T-cell (primary cell): Measurements from ENCODE around the gene NRF1. TPM values are rescaled to one million over a fixed set of nuclear protein-coding genes. Genes with fewer than 3 reads are reported as not detected.

ENCODE experiments used
- ATAC-seq, 4 experiments: fragments of 200-7000 bp in 3 of 4; fragments of 150-1000 bp in 1 of 4; cut with Tn5 transposase; replicated peaks in 1 of 4; 1 replicate in 3 of 4; 2 replicates in 1 of 4; pipeline ENCODE4 v1.10.0; 2021; ENCODE audit warnings: moderate library complexity in 3 of 4, mild to moderate bottlenecking in 2 of 4, moderate number of reproducible peaks in 1 of 4
- CTCF ChIA-PET, 2 donors: fragments of 300-600 bp; sonication (Branson Sonifier 250); formaldehyde crosslinking; loops; one replicate each; lab custom pipeline; 2022; ENCODE audit warnings: antibody characterized with exemption in 2 of 2; lab: Charles Lee
- POLR2A ChIA-PET, 2 donors: fragments of 300-600 bp; sonication (Branson Sonifier 250); formaldehyde crosslinking; loops; one replicate each; lab custom pipeline; 2022; ENCODE audit warnings: antibody characterized with exemption in 2 of 2; lab: Charles Lee
- DNase-seq, 35 experiments: peaks; one replicate each; pipeline versions ENCODE4 v3.0.0 to v3.0.0-alpha.2; 2013 to 2023
- H3K27ac ChIP-seq: one replicate; pipeline ENCODE4 v1.5.1; 2013; ENCODE audit warnings: low read length
- H3K27me3 ChIP-seq, 2 experiments: replicated peaks in 1 of 2; 1 replicate in 1 of 2; 2 replicates in 1 of 2; pipeline versions ENCODE4 v1.6.1 to v1.7.0; 2013; ENCODE audit warnings: low read length in 1 of 2, mixed read lengths in 1 of 2; ENCODE audit not compliant: control insufficient read depth in 2 of 2, insufficient read depth in 2 of 2; ENCODE audit errors: extremely low read depth in 1 of 2
- H3K36me3 ChIP-seq, 2 donors: 1 replicate in 1 of 2; 2 replicates in 1 of 2; pipeline versions ENCODE4 v1.6.1 to v1.7.0; 2013; ENCODE audit warnings: low read length in 1 of 2; ENCODE audit not compliant: control insufficient read depth in 2 of 2, insufficient read depth in 1 of 2; ENCODE audit errors: extremely low read depth in 1 of 2
- H3K4me1 ChIP-seq, 2 experiments: 1 replicate in 1 of 2; 2 replicates in 1 of 2; pipeline versions ENCODE4 v1.6.1 to v1.7.0; 2013; ENCODE audit warnings: low read length in 2 of 2, mixed read lengths in 1 of 2; ENCODE audit not compliant: insufficient read depth in 2 of 2, control insufficient read depth in 1 of 2; ENCODE audit errors: extremely low read depth in 1 of 2
- H3K4me3 ChIP-seq, 2 donors: 1 replicate in 1 of 2; 2 replicates in 1 of 2; pipeline versions ENCODE4 v1.5.1 to v1.7.0; 2013; ENCODE audit warnings: mild to moderate bottlenecking in 2 of 2, low read length in 1 of 2, moderate library complexity in 1 of 2; ENCODE audit not compliant: control insufficient read depth in 1 of 2; ENCODE audit errors: extremely low read depth in 1 of 2
- H3K9me3 ChIP-seq: 2 replicates; pipeline ENCODE4 v1.7.0; 2013
- H3K27ac Mint-ChIP-seq, 2 donors: one replicate each; pipeline ENCODE4 v1.8.0; 2020 to 2021; ENCODE audit warnings: mild to moderate bottlenecking in 2 of 2, mixed read lengths in 2 of 2
- H3K27me3 Mint-ChIP-seq, 2 donors: one replicate each; pipeline ENCODE4 v1.8.0; 2021 to 2022; ENCODE audit warnings: mixed read lengths in 2 of 2
- H3K36me3 Mint-ChIP-seq: one replicate; pipeline ENCODE4 v1.8.0; 2021; ENCODE audit warnings: mixed read lengths
- H3K4me1 Mint-ChIP-seq, 3 donors: one replicate each; pipeline ENCODE4 v1.8.0; 2020 to 2022; ENCODE audit warnings: mixed read lengths in 3 of 3, mild to moderate bottlenecking in 1 of 3
- H3K4me3 Mint-ChIP-seq, 3 donors: one replicate each; pipeline ENCODE4 v1.8.0; 2020 to 2022; ENCODE audit warnings: mild to moderate bottlenecking in 3 of 3, mixed read lengths in 3 of 3, moderate library complexity in 3 of 3
- H3K9me3 Mint-ChIP-seq, 3 donors: one replicate each; pipeline ENCODE4 v1.8.0; 2020 to 2022; ENCODE audit warnings: mixed read lengths in 3 of 3
- WGBS: methylation state at CpG from one replicate; pipeline ENCODE4 v1.1.5; 2013; ENCODE audit warnings: missing lambda C conversion rate; ENCODE audit not compliant: insufficient coverage; 5-methylcytosine and 5-hydroxymethylcytosine counted together
- total RNA-seq, 35 experiments: library from RNA in 6 of 35; stranded (reverse) in 6 of 35; fragments of 120-200 nt in 1 of 35; gene quantifications; one replicate each; pipeline versions ENCODE4 v1.2.1 to v1.2.4 and lab custom pipeline; 2013 to 2026

The NRF1 gene
- total RNA-seq, 5 donors from 2014 or later (not counting 1 experiment from before 2014, with no cell fraction given): 31.5 to 38.0 (median 35.6) TPM

DNA sequence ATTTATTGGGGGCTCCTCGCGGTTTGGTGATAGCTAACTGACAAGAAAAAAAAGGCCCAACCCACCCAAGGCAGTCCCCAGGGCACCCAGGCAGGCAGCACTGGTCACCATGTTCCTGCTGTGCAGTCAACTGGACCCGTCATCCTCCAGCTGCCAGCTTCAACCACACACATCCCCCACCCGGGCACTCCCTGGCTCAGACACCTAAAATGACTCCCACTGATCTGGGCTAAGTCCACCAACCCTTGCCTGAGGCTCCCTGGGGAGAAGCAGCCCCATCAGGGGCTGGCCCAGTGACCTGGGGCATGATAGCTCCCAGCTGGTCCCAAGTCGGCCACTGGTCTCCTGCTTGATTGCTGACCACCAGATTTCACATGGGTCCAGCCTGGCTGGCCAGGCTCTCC is 161.8 kb downstream of the NRF1 start:
- Mint-ChIP-seq H3K4me3 (no peak overlapping the region), H3K36me3 (no peaks in the 10 kb centered on the region), H3K27me3 (peaks cover 5 to 29% of the 10 kb centered on the region in 2 donors), H3K4me1 (peaks cover under 1 to 4% (median 1%) of the 10 kb centered on the region in 3 donors), H3K27ac (no peak overlapping the region), H3K9me3 (no peaks in the 10 kb centered on the region)
- 68% methylated on average over 5 of the region's 5 CpGs for WGBS
- Histone ChIP-seq H3K9me3 (no peaks in the 10 kb centered on the region), H3K4me1 (peaks cover 0 to 9% of the 10 kb centered on the region in 2 experiments), H3K27ac (no peak overlapping the region), H3K36me3 (no peaks in the 10 kb centered on the region), H3K4me3 (no peak overlapping the region), H3K27me3 (peaks cover 11 to 52% of the 10 kb centered on the region in 2 experiments)
- no peak for ATAC-seq
- no peak for DNase-seq
- ChIA-PET CTCF (no interaction called here), POLR2A (no interaction called here)

DNA sequence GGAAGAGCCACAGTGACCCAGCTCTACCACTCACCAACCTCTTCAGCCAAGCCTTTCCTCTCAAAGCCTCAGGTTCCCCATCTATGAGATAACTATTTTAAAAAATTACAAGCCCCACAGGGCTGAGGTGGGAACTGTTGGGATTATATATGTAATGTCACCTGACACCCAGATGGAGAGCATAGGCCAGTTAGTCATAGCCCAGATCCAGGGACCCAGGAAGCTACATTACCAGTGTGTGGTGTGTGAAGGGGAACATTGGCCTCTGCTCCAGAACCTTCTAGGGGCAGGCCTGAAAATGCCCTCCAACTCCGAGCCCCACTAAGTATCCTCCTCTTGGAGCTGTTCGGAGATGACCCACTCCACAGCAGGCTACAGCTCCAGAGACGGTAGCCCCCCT is 162.4 kb downstream of the NRF1 start:
- Histone ChIP-seq H3K27ac (no peak overlapping the region), H3K9me3 (no peaks in the 10 kb centered on the region), H3K4me3 (no peak overlapping the region), H3K27me3 (peaks cover 11 to 57% of the 10 kb centered on the region in 2 experiments), H3K36me3 (no peaks in the 10 kb centered on the region), H3K4me1 (peaks cover 0 to 14% of the 10 kb centered on the region in 2 experiments)
- peaks cover 7 to 31% of the 10 kb centered on the region in 2 donors for H3K27me3 Mint-ChIP-seq
- no peak overlapping the region for H3K4me3 Mint-ChIP-seq
- ChIA-PET CTCF (no interaction called here), POLR2A (no interaction called here)
- ATAC-seq: no peak
- no peaks in the 10 kb centered on the region for H3K36me3 Mint-ChIP-seq
- 100% methylated on average over 2 of the region's 3 CpGs for WGBS
- peaks cover 3 to 7% (median 4%) of the 10 kb centered on the region in 3 donors for H3K4me1 Mint-ChIP-seq
- DNase-seq: no peak
- H3K9me3 Mint-ChIP-seq: no peaks in the 10 kb centered on the region
- no peak overlapping the region for H3K27ac Mint-ChIP-seq

DNA sequence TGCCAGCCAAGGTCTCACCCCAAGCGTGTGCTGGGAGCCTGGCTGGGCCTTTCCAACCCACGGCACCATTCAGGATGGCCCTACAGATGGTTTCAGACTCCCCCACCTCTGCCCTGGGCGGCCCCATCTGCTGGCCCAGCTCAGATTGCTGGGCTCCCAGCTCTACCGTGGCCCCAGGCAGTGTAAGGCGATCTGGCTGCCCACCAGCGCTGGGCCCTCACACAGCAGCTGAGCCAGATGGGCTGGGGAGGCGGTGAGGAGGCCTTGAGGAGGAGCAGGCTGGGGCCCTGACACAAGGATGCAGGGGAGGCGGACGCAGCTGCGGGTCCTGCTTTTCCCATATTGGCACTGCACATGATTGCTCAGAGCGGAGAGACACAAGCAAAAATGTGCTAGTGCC is 162.8 kb downstream of the NRF1 start:
- Histone ChIP-seq H3K4me3 (no peak overlapping the region), H3K36me3 (no peaks in the 10 kb centered on the region), H3K9me3 (no peaks in the 10 kb centered on the region), H3K27ac (no peak overlapping the region), H3K4me1 (peaks cover 0 to 19% of the 10 kb centered on the region in 2 experiments), H3K27me3 (peaks cover 11 to 62% of the 10 kb centered on the region in 2 experiments)
- ChIA-PET POLR2A (no interaction called here), CTCF (no interaction called here)
- 78% methylated on average over 10 of the region's 11 CpGs for WGBS
- ATAC-seq (no peak), DNase-seq (no peak)
- peaks cover 4 to 7% (median 4%) of the 10 kb centered on the region in 3 donors for H3K4me1 Mint-ChIP-seq
- no peak overlapping the region for H3K4me3 Mint-ChIP-seq
- no peaks in the 10 kb centered on the region for H3K36me3 Mint-ChIP-seq
- no peaks in the 10 kb centered on the region for H3K9me3 Mint-ChIP-seq
- H3K27me3 Mint-ChIP-seq: peaks cover 7 to 31% of the 10 kb centered on the region in 2 donors
- no peak overlapping the region for H3K27ac Mint-ChIP-seq

DNA sequence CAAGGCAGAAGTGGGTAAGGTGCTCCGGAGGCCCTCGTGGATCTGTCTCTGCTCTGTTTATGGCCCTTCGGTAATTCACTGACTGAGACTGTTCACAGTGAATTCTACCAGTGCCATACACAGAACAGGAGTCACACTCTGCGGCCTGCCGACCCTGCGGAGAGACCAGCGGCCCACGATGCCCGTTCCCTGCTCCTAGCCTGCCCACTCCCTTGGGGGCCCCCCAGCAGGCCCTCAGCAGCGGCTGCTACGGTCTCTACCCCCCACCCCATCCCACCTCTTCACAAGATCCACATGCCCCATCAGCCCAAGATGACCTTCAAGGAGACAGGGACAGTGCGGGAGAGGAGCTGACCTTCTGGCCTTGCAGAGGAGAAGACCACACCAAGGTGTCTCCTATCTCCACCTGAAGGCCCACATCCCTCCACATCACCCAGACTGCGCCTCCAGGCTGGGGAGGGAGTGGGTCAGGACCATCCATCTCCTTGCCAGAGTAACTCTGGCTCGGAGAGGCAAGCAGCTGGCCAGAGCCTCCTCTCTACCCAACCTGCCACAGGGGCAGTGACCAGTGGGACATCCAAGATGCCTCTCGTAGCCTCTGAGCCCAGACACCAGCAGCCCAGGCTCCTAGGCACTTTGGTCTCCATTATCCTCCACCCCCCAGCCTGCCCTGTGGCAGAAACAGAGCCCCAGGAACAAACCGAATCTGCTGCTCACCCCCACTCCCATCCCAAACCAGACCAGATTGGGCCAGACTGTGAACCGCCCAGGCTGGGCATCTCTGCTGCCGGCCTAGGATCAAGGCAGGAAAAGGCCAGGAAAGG is 163.6 kb downstream of the NRF1 start:
- H3K36me3 ChIP-seq: no peaks in the 10 kb centered on the region

GRCh38 chr7:129775695-129776361 is 164.3 kb downstream of the NRF1 start:
- Histone ChIP-seq H3K27me3 (peaks cover 11 to 73% of the 10 kb centered on the region in 2 experiments), H3K4me3 (no peak overlapping the region), H3K4me1 (peaks cover 4 to 27% of the 10 kb centered on the region in 2 experiments), H3K9me3 (no peaks in the 10 kb centered on the region), H3K36me3 (no peaks in the 10 kb centered on the region), H3K27ac (no peak overlapping the region)
- DNase-seq (no peak), ATAC-seq (no peak)
- no peaks in the 10 kb centered on the region for H3K9me3 Mint-ChIP-seq
- 81% methylated on average over 12 of the region's 12 CpGs for WGBS
- peaks cover 7 to 31% of the 10 kb centered on the region in 2 donors for H3K27me3 Mint-ChIP-seq
- CTCF ChIA-PET: interaction anchor here in 1 of 2 donors (0.5 to 0.6 kb wide), 2 partner anchors 212 to 263 kb away, joined by 3 to 6 read pairs; no protein-coding TSS in a partner anchor
- H3K4me1 Mint-ChIP-seq: peaks cover 4 to 7% (median 4%) of the 10 kb centered on the region in 3 donors
- no peaks in the 10 kb centered on the region for H3K36me3 Mint-ChIP-seq
- POLR2A ChIA-PET: interaction anchor here (0.6 kb wide), 2 partner anchors 138 to 184 kb away, joined by 3 to 9 read pairs; no protein-coding TSS in a partner anchor
- H3K4me3 Mint-ChIP-seq: no peak overlapping the region
- no peak overlapping the region for H3K27ac Mint-ChIP-seq

More for the DNA sequence above, 163.6 kb downstream of the NRF1 start:
- ATAC-seq: no peak
- Histone ChIP-seq H3K9me3 (no peaks in the 10 kb centered on the region), H3K27me3 (peaks cover 11 to 67% of the 10 kb centered on the region in 2 experiments), H3K27ac (no peak overlapping the region), H3K4me1 (peaks cover 0 to 21% of the 10 kb centered on the region in 2 experiments), H3K4me3 (no peak overlapping the region)
- no peaks in the 10 kb centered on the region for H3K9me3 Mint-ChIP-seq
- POLR2A ChIA-PET: interaction anchor here in 1 of 2 donors (0.6 kb wide), 1 partner anchor 185 kb away, joined by 3 read pairs; no protein-coding TSS in a partner anchor
- 81% methylated on average over 14 of the region's 18 CpGs for WGBS
- DNase-seq: no peak
- no peak overlapping the region for H3K27ac Mint-ChIP-seq
- H3K27me3 Mint-ChIP-seq: peaks cover 7 to 31% of the 10 kb centered on the region in 2 donors
- H3K4me3 Mint-ChIP-seq: no peak overlapping the region
- CTCF ChIA-PET: interaction anchor here in 1 of 2 donors (0.5 kb wide), 1 partner anchor 263 kb away, joined by 6 read pairs; no protein-coding TSS in a partner anchor
- peaks cover 4 to 7% (median 4%) of the 10 kb centered on the region in 3 donors for H3K4me1 Mint-ChIP-seq
- H3K36me3 Mint-ChIP-seq: no peaks in the 10 kb centered on the region

DNA sequence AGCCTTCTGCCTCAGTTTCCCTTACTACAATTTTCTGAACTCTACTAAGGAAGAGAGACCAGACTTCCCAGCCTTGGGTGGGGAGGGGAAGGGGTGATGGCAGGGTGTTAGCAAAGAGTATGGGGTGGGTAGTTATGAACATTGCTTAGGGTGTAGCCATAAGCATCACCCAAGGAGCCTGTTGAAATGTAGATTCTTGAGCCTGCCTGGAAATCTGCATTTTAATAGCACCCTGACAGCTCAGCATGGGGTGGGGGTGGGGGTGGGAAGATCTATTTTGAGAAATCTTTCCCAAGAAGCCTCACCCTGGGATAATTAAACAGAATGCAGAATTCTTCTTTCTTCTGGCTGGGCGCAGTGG is 164.8 kb downstream of the NRF1 start:
- Mint-ChIP-seq H3K4me3 (no peak overlapping the region), H3K27ac (no peak overlapping the region), H3K4me1 (peaks cover 9 to 12% (median 10%) of the 10 kb centered on the region in 3 donors), H3K9me3 (no peaks in the 10 kb centered on the region), H3K36me3 (no peaks in the 10 kb centered on the region), H3K27me3 (peaks cover 12 to 32% of the 10 kb centered on the region in 2 donors)
- Histone ChIP-seq H3K9me3 (no peaks in the 10 kb centered on the region), H3K27me3 (peaks cover 14 to 79% of the 10 kb centered on the region in 2 experiments), H3K4me1 (peaks cover 7 to 32% of the 10 kb centered on the region in 2 experiments), H3K27ac (no peak overlapping the region), H3K4me3 (no peak overlapping the region), H3K36me3 (no peaks in the 10 kb centered on the region)
- ChIA-PET CTCF (interaction anchor here in 1 of 2 donors (0.6 kb wide), 1 partner anchor 212 kb away, joined by 3 read pairs; no protein-coding TSS in a partner anchor), POLR2A (interaction anchor here in 1 of 2 donors (0.6 to 0.7 kb wide), 2 partner anchors 8 to 138 kb away, joined by 9 to 12 read pairs; no protein-coding TSS in a partner anchor)
- DNase-seq (no peak), ATAC-seq (no peak)
- WGBS: 70% methylated on average over 1 of the region's 1 CpG
